Measurements from ENCODE around the gene KRTAP26-1. TPM values are rescaled to one million over a fixed set of nuclear protein-coding genes. Genes with fewer than 3 reads are reported as not detected.

Gene KRTAP26-1
- total RNA-seq, 4 donors from 2014 or later: not detected

DNA sequence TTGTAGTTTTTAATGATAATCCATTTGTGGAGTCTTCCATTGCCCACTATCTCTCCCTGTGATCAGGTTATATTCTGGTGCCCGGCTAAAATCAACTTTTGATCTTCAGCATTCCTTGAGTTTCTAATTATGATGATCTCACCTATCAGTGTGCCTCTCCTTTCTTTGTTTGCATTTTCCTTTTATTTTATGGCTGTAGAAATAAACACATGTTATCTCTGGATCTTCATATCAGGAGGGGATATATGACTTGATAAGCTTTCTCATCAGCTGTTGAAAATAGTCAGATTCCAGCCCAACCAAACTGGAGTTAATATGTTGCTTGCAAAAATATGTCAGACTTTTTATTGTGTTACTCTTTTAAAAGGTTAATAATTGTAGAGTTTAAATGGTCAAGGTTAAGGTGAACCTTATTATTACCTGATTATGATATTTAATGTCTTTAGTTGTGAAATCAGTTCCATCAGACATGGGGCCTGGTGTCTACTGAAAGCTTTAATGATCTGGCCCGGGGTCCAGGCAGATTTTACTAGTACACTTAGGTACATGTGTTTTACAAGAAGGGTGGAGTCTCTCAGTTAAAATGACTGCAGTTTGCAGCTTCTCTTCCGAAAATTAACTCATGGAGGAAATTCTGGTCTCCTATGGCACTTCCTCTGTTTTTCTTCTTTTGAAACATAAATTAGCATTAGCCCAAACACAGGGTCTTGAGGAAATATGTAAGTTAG is 50.1 kb downstream of the KRTAP26-1 start:
- DNase-seq: no peak
- H3K27ac ChIP-seq: no peak overlapping the region
- no peak overlapping the region for H3K4me3 ChIP-seq
- H3K27me3 ChIP-seq: no peaks in the 10 kb centered on the region
- no peaks in the 10 kb centered on the region for H3K4me1 ChIP-seq
- no peaks in the 10 kb centered on the region for H3K36me3 ChIP-seq
- no peaks in the 10 kb centered on the region for H3K9me3 ChIP-seq
- TF ChIP-seq POLR2A (IDR thresholded peaks at IDR 0.05): no peak
- TF ChIP-seq, protein P1, sequence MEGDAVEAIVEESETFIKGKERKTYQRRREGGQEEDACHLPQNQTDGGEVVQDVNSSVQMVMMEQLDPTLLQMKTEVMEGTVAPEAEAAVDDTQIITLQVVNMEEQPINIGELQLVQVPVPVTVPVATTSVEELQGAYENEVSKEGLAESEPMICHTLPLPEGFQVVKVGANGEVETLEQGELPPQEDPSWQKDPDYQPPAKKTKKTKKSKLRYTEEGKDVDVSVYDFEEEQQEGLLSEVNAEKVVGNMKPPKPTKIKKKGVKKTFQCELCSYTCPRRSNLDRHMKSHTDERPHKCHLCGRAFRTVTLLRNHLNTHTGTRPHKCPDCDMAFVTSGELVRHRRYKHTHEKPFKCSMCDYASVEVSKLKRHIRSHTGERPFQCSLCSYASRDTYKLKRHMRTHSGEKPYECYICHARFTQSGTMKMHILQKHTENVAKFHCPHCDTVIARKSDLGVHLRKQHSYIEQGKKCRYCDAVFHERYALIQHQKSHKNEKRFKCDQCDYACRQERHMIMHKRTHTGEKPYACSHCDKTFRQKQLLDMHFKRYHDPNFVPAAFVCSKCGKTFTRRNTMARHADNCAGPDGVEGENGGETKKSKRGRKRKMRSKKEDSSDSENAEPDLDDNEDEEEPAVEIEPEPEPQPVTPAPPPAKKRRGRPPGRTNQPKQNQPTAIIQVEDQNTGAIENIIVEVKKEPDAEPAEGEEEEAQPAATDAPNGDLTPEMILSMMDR (IDR thresholded peaks at IDR 0.05): no peak

Small RNA genes lying within 50 kb of the gene (small RNA-seq; reads per million reads assigned to genes)
- 0 reads per million in 2 donors for gene KRTAP23-1

Other genes starting within 250 kb of the KRTAP26-1 start
- not detected for gene CLDN17, start 153.5 kb downstream of the KRTAP26-1 start, total RNA-seq
- gene CLDN8, start 104.2 kb downstream of the KRTAP26-1 start, total RNA-seq: 1 to 10 TPM in 3 of 4 donors, not detected in 1; 1.5 to 2.8 (median 1.6) TPM
- not detected for gene KRTAP24-1, start 37.4 kb downstream of the KRTAP26-1 start, total RNA-seq
- gene KRTAP25-1, start 30.8 kb downstream of the KRTAP26-1 start, total RNA-seq: not detected
- gene KRTAP27-1, start 17.4 kb upstream of the KRTAP26-1 start, total RNA-seq: not detected
- gene KRTAP23-1, start 28.3 kb upstream of the KRTAP26-1 start, total RNA-seq: not detected
- gene KRTAP13-2, start 52.0 kb upstream of the KRTAP26-1 start, total RNA-seq: not detected
- not detected for gene KRTAP13-1, start 75.7 kb upstream of the KRTAP26-1 start, total RNA-seq
- gene KRTAP13-3, start 105.6 kb upstream of the KRTAP26-1 start, total RNA-seq: not detected
- gene KRTAP13-4, start 109.9 kb upstream of the KRTAP26-1 start, total RNA-seq: not detected
- gene KRTAP15-1, start 120.0 kb upstream of the KRTAP26-1 start, total RNA-seq: not detected
- gene KRTAP19-1, start 160.1 kb upstream of the KRTAP26-1 start, total RNA-seq: not detected
- not detected for gene KRTAP19-2, start 167.1 kb upstream of the KRTAP26-1 start, total RNA-seq
- not detected for gene KRTAP19-3, start 171.7 kb upstream of the KRTAP26-1 start, total RNA-seq
- gene KRTAP19-4, start 176.8 kb upstream of the KRTAP26-1 start, total RNA-seq: not detected
- not detected for gene KRTAP19-5, start 181.8 kb upstream of the KRTAP26-1 start, total RNA-seq
- not detected for gene KRTAP19-6, start 221.5 kb upstream of the KRTAP26-1 start, total RNA-seq
- not detected for gene KRTAP19-7, start 241.0 kb upstream of the KRTAP26-1 start, total RNA-seq

Data from Peyer's patch (tissue), 4 donors.